HG02981 (cell line): ENCODE measurements around the gene CXCL12.

Source experiments
- ATAC-seq: cut with Tn5 transposase; IDR thresholded peaks from one replicate; pipeline ENCODE4 v1.9.1; 2021; ENCODE audit warnings: mild to moderate bottlenecking, moderate library complexity; ENCODE audit not compliant: unreplicated experiment

The CXCL12 gene

DNA sequence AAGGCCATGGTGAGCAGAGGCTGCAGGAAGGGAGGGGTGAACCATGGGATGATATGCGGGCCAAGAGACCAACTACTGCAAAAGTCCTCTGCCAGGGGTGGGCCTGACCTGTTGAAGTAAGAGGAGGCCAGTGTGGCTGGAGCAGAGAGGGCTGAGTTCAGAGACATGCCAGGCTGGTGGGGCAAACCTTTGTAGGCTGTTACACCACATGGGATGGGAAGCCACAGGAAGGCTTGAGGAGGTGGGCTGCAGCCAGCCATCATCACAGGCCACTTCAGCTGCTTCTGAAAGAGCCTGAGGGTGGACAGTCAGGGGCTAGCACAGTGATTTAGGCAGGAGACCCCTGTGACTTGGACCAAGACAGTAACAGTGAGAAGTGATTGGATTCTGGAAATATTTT lies 20.3 kb downstream of the CXCL12 start:
- no peak for ATAC-seq

DNA sequence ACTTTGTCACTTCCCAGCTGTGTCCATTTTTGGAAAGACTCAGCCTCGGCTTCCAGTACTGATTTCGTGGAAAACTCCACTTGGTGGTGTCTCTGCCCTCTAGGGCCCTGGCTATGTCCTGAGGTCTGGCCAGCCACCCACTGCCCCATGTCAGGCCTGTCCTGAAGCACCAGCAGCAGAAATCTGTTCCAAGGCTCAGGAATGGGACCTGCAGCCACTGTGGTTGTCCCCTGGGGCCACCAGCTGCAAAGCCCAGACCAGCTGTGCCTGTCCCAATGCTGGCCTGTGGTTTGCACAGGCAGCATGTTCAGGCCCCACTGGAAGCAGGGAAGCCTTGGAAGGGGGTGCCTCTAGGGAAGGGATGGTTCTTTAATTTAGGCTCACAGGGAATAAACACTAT lies 21.2 kb downstream of the CXCL12 start:
- no peak for ATAC-seq

DNA sequence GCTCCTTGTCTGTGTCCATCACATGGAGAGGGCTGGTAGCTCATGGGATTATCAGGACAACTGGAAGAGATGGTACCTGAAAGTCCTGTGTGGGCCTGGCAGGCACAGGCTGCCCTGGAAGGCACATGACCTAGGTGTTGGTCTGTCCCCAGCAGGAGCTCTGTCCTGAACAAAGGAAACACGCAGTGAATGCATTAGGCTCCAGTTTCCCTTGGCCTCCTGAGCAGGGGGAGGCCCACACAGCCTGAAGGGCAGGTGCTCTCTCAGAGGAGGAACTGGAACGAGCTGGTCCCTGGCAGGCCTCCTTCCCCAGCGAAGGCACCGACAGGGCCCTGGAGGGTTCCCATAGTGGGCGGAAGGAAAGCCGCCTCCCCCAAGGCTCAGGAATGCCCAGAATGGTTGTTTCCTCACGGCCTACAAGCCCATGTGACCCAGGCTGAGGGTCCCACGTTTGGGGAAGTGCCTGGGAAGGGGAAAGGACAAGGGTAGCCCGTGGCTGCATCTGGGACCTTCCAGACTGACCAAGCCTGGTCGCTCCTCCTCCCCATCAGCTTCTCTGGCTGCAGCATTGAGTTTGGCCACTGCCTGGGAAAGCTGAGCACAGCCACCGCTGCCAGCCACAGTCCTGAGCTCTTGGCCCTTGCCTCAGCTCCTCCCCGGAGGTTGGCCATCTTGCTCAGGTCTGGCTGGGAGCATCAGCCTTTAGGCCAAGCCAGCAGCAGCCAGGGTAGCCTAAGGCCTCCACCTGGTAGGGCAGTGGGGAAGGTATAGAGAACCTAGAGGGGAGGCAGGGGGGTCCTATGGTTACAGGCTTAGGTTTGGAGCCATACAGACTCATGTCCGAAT lies 21.8 kb downstream of the CXCL12 start:
- ATAC-seq, result no peak

DNA sequence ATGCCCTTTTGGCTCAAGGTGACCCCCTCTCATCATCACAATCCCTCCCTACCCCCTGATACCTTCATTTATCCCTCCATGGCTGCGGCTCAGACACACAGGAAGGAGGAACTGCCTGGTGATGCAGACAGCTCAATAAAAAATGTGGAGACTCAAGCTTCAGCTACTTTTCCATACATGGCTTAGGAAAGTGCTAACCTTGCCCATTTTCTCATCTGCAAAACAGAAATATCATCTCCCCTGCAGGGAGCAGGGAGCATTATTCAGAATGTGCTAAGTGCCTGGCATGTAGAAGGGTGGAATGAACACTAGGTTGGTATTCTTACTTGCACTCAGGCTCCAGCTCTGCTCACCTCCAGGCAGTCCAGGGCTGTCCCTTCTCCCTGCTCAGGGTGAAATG lies 23.8 kb downstream of the CXCL12 start:
- ATAC-seq, result no peak

DNA sequence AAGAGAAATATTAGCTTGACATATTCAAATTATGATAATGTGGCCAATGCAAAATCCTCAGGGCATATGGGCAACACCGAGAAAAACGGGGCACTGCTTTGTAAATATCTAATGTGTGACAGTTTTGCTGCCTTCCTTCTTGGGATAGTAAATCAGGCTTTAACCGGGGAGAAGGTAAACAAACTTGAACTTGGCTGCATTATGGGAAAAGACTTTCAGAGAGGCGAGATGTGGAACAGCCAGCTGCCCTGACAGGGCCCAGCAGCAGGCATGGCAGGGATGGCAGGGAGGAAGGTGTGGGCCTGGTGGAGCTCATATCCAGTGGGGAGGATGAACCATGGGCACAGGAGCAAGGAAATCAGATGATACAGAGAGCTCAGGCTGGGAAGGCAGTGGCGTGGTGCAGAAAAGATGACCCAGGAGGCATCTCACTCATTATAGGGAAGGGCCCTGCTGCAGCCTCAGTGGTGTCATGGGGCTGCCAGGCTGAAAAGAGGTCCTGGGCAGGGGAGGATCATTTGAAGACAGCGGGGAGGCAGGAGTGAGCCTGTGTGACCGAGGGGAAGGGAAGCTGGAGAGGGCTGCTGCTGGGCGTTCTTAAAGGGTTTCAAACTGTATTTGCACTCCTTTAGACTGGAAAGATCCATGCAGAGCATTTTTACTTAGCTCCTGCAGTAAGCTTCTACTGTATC lies 26.7 kb downstream of the CXCL12 start:
- no peak for ATAC-seq

DNA sequence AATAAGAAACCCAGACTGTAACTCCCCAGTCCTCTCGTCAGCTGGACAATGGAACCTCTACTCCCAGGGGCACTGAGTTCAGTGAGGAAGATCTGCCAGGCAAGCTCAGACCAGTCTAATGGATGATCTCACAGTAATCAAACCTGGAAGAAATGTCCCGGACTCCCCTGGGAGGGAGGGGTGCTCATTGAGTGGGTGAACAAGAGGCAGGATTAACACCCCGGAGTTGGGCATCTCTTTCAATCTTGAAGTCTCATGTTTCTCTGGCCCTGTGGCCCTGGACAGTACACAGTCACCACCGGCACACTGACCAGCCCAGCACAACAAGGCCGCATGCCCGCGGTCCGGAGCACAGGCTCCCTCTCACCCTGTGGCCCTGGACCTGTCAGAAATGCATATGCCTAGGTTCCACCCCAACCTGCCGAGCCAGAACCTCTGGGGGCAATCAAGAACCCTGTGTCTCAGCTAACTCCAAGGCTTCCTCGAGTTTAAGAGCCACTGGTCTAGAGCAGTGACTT lies 27.8 kb downstream of the CXCL12 start:
- no peak for ATAC-seq

DNA sequence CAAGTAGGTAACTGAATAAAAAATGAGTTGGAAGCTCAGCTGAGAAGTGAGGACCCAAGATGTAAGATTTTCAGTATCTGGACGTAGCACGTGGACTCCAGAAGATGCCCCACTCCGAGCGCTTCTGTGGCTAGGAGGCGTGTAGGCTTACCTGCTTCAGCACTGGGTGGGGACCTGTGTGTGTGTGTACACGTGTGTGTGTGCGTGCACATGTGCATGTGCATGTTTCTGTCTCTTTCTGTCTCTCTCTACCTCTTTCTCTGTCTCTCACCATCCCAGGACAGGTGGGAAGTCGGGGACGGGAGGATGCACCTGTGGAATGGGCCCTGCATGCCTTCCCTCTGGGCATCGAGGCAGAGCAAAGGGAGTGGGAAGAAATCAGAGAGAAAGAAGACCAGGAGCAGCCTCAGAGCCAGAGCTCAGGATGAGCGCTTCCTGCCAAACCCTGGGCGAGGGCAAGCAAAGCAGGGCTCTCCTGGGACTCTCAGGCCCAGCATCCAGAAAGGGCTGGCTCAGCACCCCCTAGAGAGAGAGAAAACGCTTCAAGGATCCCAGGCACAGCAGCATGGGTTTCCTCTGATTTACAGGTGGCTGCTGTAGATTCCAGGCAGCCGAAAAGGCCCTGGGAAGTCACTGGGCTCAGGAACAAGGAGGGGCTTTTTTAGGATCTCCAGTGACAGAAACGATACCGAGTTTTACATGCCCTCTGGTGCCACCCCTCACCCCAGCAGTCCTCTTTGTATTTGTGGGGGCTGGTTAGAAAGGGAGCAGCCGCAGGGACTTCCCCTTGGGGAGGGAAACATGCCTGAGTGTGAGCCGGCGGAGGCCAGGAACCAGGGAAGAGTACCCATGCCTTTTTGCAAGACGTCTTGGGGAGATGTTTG lies 28.5 kb downstream of the CXCL12 start:
- no peak for ATAC-seq

DNA sequence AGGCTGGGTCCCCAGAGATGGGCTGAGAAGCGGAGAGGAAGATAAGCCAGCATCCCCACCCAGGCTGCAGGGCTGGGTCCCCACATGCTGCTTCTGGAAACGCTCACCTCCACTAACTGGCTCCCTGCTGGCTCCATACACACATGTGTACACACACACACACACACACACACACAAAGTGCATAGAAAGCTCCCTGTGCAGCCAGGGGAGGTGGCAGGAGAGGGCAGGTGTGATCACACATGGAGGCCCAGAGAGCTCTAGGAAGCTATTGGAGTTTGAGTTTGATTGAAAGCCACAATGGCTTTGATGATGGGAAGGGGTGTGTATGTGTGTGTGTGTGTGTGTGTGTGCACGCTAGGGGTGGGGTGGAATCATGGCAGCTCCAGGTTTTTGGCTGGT lies 29.3 kb downstream of the CXCL12 start:
- ATAC-seq, result no peak

DNA sequence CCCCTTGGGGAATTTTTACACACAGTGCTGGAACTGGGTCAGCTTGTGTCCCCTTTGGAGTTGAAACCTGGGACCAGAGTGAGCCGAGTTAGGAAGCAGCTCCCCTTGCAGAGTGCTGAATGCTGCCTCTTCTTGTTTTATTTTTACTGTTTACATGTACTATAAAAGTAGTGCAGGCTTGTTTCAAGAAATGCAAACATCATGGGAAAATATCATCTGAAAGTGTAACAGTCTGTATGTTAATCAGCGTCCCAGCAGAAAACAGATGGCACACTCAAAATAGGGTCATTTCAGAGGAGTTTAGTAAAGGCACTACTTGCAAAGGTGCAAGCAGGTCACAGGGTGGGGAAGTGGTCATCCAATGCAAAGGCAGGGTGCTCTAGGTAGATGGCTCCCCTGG lies 30.1 kb downstream of the CXCL12 start:
- ATAC-seq, result no peak

DNA sequence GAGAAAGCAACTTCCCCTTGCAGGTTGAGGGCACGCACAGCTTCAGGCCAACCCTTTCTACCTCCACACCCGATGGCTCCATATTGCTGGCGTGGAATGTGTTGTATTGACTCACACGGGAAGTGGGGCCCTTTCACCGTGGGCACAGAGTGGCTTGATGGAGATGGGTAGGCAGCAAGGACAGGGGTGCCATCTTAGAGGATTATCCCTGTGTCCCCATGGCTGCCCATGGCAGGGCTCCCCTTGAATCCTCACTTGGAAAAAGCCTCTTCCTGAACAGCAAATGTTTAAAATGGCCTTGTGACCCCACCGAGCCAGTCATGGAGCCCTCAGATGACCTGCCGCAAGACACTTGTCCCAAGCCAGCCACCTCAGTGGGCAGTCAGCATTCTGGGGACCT lies 31.2 kb downstream of the CXCL12 start:
- no peak for ATAC-seq

DNA sequence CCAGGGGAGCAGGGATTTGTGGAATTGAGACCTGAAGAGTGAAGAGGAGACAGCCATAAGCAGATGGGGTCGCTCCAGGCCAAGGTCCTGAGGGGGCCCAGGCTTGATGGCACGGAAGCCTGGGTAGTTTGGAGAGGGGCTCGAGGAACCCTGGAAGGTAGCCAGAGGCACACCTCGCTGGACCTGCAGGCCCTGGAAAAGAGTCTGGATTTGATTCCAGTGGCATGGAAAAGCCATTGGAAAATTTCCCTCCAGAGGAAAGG lies 31.8 kb downstream of the CXCL12 start:
- ATAC-seq, result no peak

DNA sequence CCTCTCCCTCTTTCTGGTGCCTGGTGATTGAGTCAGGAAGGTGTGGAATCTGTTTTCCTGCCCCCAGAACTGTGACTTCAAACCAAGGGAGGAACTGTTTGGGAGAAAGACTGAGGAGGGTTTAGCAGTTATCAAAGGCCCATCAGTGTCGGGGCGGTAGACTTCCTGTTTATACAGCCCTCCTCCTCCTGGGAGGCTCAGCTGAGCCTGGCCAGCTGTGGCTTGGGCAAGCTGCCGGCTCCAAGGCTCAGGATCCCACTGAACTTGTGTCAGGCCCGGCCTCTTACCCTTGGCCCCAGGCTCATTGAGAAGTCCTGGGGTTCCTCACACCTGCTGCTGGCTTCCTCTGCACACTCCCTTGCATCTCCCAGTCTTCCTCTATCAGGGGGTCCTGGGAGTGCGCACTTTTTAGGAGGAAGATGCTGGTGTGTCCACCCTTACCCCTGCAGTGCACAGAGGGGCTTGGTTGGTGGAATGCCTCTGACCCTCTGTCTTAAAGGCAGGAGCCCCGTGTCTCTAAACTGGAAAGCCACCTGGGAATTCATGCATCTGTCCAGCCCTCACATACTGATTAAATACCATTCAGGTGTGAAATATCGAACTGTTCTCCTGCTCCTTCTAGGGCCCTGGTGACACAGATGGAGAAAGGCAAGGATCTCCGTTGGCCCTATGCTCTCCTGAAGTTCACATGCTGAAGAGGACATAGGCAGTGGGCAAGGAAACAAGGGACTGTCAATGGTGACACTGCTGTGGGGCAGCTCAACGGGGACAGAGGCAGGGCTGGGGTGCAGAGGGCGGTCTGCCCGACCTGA lies 32.4 kb downstream of the CXCL12 start:
- ATAC-seq, result no peak

DNA sequence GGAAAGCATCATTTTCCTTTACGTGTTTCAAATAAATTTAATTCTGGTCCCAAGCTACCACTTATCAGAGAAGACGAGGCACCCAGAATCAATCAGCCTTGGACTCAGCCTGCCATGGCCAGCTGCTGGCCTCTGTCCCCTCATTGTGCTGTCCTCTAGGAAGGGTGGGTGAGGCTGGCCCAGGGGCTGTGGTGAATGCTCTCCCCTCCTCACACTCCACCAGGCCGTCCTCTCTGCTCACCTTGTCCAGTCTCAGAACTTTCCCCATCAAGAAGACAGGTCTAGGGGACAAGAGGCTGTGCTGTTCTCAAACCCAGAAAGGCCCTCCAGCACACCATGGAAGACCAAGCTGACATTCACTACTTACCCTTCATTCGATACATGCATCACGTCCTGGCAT lies 36.4 kb downstream of the CXCL12 start:
- ATAC-seq, result no peak

DNA sequence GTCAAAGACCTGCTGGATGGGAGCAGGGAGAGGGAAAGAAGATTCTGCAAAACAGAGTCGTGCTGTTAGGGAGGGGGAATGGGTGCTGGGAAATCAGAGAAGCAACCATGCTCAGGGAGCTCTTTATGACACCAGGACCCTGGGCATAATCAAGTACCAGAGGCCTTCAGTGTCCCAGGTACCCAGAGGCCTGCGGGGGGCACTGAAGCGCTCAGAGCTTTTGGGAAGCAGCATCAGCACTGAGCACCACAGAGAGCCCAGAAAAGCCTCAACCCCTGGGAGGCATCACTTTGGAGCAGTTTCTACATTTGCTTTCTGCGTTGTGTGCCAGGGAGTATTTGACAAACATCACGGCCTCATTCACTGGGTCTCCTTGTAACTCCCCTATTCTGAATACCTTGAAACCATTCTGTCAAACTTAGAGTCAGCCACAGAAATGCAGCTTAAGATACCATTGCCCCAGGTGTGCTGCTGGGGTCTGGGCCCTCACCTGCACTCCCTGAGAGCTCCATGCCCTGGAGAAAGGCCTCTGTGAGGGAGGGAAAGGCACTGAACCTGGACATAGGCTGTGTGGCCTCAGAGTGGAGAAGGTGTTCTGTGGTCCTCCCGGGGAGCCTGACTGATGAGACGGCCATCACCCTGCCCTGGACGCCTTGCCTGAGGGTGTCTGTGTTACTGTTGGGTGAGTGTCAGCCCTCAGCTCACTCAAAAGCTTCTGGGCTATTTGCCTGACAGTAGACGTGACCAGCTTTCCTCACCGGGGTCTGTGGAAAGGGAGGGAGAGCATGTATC lies 37.1 kb downstream of the CXCL12 start:
- no peak for ATAC-seq

DNA sequence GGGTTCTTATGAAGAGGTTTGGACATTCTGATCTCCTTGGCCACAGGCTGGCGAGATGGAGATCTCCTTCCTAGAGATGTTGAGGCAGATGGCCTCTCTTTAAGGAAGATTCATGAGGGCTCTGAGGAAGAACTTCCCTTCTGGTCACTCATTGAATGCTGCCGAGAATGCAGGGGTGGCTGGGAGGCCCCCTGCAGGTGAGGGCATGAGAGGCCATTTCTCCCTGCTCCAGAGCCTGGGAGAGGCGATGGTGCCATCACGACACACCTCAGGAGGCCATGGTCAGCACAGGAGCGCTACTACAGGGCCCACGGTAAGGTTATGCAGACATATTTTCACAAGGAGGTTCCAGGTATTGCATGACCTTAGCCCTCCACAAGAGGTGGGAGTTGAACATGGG lies 40.2 kb downstream of the CXCL12 start:
- ATAC-seq, result no peak

DNA sequence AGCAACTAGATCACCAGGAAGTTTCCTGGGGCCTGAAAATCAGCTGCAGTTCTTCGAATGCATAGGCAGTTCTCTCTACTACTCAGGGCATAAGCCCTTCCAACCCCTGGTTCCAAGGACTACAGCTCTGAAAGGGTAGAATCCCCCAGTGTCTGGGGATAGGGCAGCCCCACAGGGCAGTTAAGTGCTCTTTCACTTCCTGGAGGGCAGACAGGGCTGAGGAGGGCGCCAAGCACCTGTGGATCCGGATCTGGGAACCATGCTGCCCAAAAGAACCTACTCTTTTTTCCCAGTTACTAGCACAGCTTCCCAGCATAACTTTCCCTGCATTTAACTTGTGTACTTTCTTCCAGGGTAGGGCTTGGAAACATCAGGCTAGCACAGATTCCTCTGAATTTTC lies 41.1 kb downstream of the CXCL12 start:
- no peak for ATAC-seq

DNA sequence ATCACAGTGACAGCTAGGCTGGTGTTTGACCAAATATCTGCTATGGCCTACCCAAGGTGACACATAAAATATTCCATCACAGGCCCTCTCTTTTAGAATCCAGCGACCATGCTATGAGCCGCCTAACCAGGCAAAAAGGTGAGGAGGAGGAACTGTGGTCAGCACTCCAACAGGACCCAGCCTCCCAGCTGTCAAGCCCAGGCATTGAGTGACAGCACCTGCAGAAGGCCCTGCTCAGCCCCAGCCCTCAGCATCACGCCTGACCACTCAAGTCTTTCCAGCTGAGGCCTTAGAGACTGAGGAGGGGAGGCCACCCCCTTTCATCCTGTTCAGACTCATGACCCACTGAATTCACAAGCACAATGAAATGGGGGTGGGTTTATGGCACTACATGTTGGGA lies 43.0 kb downstream of the CXCL12 start:
- ATAC-seq, result no peak

DNA sequence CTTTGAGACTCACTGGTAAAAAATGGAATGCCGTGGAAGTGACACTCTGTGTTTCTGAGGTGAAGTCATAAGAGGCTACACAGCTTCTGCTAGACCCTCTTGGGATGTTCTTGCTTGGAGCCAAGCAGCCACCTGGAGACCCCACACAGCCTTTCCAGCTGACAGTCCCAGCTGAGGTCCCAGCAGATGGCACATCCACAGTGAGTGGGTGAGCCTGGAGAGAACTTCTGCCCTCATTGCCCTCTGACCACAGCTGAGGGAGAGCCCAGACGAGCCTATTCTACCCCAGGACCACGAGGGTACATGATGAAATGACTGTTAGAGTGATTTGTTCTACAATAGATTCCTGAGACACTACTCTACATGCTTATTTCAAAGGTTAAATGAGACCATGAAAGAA lies 44.3 kb downstream of the CXCL12 start:
- no peak for ATAC-seq

DNA sequence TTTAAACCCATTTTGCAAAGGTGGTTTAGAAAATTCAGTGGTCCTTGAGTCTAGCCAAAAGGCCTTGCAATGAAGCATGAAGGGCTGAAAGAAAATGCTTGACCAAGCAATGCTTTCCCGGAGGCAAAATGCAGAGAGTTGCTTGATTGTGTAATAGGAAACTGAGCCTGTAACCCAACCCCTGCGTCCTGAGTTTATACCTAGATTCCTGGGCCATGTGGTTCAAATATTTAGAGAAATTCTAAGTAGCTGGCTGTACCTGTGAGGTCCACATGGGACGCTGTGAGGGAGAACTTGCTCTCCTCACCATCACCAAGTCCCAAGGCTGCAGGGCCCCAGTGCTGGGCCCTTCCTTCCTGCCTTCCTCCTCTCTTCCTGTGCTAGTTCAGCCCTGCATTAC lies 45.7 kb downstream of the CXCL12 start:
- no peak for ATAC-seq

DNA sequence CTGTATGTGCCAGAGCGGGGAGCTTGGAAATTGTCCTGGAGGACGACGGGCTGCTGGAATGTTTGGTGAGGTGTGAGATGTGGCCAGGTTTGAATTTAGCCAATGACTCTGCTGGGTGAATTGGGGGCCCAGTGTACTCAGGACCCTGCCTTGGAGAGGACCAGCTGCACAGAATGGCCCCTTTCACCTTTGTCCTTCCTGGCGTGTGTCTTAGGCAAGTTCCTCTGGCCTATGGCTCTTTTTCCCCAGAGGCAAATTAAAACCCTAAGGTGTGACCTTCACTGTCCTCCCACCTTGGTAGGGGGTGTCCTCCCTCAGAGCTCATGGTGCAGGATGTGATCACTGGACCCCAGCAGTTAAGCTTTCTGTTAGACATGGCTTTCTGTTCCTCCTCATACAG lies 47.8 kb downstream of the CXCL12 start:
- no peak for ATAC-seq
